ENCODE results near the gene ELOVL2. TPM values are rescaled to one million over a fixed set of nuclear protein-coding genes. Genes with fewer than 3 reads are reported as not detected.

The ELOVL2 gene
- total RNA-seq, 4 donors from 2014 or later, result 0.14 to 0.16 TPM; not detected in 2

DNA sequence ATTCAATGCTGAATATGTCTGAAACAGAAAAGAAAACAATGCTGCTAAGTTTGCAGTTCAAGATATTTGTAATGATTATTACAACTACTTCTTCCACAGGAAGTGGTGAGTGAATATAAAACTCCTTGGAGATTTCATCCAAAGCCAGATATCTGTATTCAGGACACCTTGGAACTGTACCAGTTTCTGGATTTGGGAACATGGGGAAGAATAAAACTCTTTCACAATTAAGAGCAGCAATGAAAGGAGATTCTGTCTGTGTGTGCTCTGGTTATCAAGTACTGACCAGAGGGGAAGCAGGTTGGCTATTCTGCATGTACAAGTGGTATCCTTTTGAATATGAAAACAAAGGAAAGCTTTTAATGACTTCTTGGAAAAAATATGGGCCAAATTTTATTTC, 21.1 kb downstream of the ELOVL2 start:
- no peak for DNase-seq
- no peak overlapping the region for H3K4me3 ChIP-seq
- no peak for TF ChIP-seq POLR2A (IDR thresholded peaks at IDR 0.05)
- TF ChIP-seq, protein P1, sequence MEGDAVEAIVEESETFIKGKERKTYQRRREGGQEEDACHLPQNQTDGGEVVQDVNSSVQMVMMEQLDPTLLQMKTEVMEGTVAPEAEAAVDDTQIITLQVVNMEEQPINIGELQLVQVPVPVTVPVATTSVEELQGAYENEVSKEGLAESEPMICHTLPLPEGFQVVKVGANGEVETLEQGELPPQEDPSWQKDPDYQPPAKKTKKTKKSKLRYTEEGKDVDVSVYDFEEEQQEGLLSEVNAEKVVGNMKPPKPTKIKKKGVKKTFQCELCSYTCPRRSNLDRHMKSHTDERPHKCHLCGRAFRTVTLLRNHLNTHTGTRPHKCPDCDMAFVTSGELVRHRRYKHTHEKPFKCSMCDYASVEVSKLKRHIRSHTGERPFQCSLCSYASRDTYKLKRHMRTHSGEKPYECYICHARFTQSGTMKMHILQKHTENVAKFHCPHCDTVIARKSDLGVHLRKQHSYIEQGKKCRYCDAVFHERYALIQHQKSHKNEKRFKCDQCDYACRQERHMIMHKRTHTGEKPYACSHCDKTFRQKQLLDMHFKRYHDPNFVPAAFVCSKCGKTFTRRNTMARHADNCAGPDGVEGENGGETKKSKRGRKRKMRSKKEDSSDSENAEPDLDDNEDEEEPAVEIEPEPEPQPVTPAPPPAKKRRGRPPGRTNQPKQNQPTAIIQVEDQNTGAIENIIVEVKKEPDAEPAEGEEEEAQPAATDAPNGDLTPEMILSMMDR (IDR thresholded peaks at IDR 0.05), result no peak
- TF ChIP-seq EP300 (IDR thresholded peaks at IDR 0.05; ENCODE audit: low read depth), result no peak
- TF ChIP-seq POLR2AphosphoS5 (IDR thresholded peaks at IDR 0.05), result no peak

DNA sequence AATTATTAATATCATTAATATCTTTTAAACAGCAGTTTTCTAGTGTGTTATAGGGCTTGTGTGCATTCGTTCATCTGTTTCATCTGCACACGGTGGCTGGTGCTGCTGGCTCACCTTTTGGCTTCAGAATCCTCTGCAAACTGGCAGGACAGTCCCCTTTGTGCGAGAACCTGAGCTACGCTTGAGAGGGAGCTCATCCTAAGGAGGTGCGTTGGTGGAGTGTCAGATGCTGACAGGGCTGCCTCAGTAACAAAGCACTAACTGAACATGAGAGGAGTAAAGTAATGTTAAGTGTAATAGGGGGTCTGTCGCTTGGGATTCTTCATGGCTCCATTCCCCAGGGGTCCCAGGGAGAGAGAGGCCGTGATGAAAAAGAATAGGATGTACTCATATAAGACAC, 22.4 kb downstream of the ELOVL2 start:
- Histone ChIP-seq H3K27me3 (peaks cover 23% of the 10 kb centered on the region), H3K9me3 (no peaks in the 10 kb centered on the region), H3K27ac (no peak overlapping the region), H3K4me3 (no peak overlapping the region), H3K36me3 (no peaks in the 10 kb centered on the region), H3K4me1 (no peaks in the 10 kb centered on the region)
- intact Hi-C loops (cut with DNase I; ENCODE audit: low total_unique reads), result no loop called here
- DNase-seq, result no peak
- TF ChIP-seq, protein P1 (IDR thresholded peaks at IDR 0.05), result no peak
- no peak for TF ChIP-seq POLR2A (IDR thresholded peaks at IDR 0.05)
- no peak for TF ChIP-seq POLR2AphosphoS5 (IDR thresholded peaks at IDR 0.05)
- no peak for TF ChIP-seq EP300 (IDR thresholded peaks at IDR 0.05; ENCODE audit: low read depth)
- in situ Hi-C loops (cut with MboI; ENCODE audit: low pct_ligation_motif_present in 1 of 4, low pct_unique_long_range_greater_than_20kb in 1 of 4, low sequenced_read_pairs in 3 of 4), result no loop called here
- WGBS, 2 donors (ENCODE audit: low coverage in 1 of 2), result 66 to 76% methylated on average over 2 to 7 of the region's 7 CpGs

More for the DNA sequence above, 21.1 kb downstream of the ELOVL2 start:
- Histone ChIP-seq H3K27ac (no peak overlapping the region), H3K27me3 (peaks cover 32% of the 10 kb centered on the region), H3K36me3 (no peaks in the 10 kb centered on the region), H3K9me3 (no peaks in the 10 kb centered on the region), H3K4me1 (no peaks in the 10 kb centered on the region)
- in situ Hi-C loops (cut with MboI; ENCODE audit: low pct_ligation_motif_present in 1 of 4, low pct_unique_long_range_greater_than_20kb in 1 of 4, low sequenced_read_pairs in 3 of 4), result no loop called here
- intact Hi-C loops (cut with DNase I; ENCODE audit: low total_unique reads), result no loop called here

DNA sequence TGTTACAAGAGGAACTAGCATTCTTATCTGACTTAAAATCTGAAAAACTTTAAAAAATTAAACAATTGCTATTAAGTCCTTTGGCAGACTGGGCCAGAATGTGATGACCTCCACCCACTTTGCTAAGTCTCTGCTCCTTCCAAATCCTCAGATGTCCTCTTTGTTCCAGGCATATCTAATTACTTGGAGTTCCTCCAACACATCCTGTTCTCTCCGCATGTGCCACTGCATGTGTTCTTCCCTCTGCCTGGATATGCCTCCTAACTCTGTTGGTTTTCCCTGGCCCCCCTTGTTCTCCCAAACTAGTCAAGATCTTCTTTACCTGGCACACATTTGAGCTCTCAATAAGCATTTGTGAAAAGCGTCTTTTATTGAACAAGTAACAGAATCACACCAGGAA, 23.1 kb downstream of the ELOVL2 start:
- Histone ChIP-seq H3K9me3 (no peaks in the 10 kb centered on the region), H3K4me3 (no peak overlapping the region), H3K4me1 (no peaks in the 10 kb centered on the region), H3K36me3 (no peaks in the 10 kb centered on the region), H3K27ac (no peak overlapping the region), H3K27me3 (peaks cover 17% of the 10 kb centered on the region)
- intact Hi-C loops (cut with DNase I; ENCODE audit: low total_unique reads), result no loop called here
- in situ Hi-C loops (cut with MboI; ENCODE audit: low pct_ligation_motif_present in 1 of 4, low pct_unique_long_range_greater_than_20kb in 1 of 4, low sequenced_read_pairs in 3 of 4), result no loop called here
- TF ChIP-seq, protein P1 (IDR thresholded peaks at IDR 0.05), result no peak
- TF ChIP-seq POLR2AphosphoS5 (IDR thresholded peaks at IDR 0.05), result no peak
- TF ChIP-seq EP300 (IDR thresholded peaks at IDR 0.05; ENCODE audit: low read depth), result no peak
- no peak for TF ChIP-seq POLR2A (IDR thresholded peaks at IDR 0.05)
- WGBS, 2 donors (ENCODE audit: low coverage in 1 of 2), result 75 to 100% methylated on average over 1 to 2 of the region's 2 CpGs
- no peak for DNase-seq

DNA sequence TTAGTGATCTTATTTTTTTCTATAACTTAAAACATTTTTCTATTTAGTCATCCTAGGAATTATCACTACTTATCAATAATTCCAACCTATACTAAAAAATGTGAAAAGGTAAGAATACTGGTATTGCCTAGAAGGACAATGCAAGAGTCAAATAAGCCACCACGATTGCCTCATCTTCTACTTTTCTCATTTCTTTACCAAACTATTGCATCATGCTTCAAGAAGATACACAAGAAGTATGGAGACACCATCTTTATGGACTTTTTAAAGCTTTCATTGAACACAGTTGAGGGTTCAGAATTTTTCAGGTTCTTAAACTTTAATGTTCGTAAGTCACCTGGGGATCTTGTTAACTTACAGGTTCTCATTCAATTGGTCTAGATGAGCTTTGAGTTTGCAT, 25.9 kb downstream of the ELOVL2 start:
- WGBS, 2 donors (ENCODE audit: low coverage in 1 of 2), result 86 to 95% methylated on average over 2 of the region's 2 CpGs
- in situ Hi-C loops (cut with MboI; ENCODE audit: low pct_ligation_motif_present in 1 of 4, low pct_unique_long_range_greater_than_20kb in 1 of 4, low sequenced_read_pairs in 3 of 4) (no loop called here), intact Hi-C loops (cut with DNase I; ENCODE audit: low total_unique reads) (no loop called here)
- Histone ChIP-seq H3K9me3 (no peaks in the 10 kb centered on the region), H3K4me1 (no peaks in the 10 kb centered on the region), H3K4me3 (no peak overlapping the region), H3K27me3 (peaks cover 8% of the 10 kb centered on the region), H3K36me3 (no peaks in the 10 kb centered on the region), H3K27ac (no peak overlapping the region)
- no peak for DNase-seq
- TF ChIP-seq POLR2AphosphoS5 (IDR thresholded peaks at IDR 0.05) (no peak), EP300 (IDR thresholded peaks at IDR 0.05; ENCODE audit: low read depth) (no peak), POLR2A (IDR thresholded peaks at IDR 0.05) (no peak)
- TF ChIP-seq, protein P1 (IDR thresholded peaks at IDR 0.05), result no peak

All from transverse colon (tissue), 4 donors.